Endothelial cell of umbilical vein (primary cell): ENCODE measurements around the gene AKR1C2. TPM values are rescaled to one million over a fixed set of nuclear protein-coding genes. Genes with fewer than 3 reads are reported as not detected.

Source experiments
- BruUV-seq: library from RNA; stranded (reverse); fragments of 400-500 nt; replicated peaks from 2 replicates; lab custom pipeline; 2021; lab: Mats Ljungman, UMichigan
- CTCF ChIA-PET: fragments of 300-600, 350-600 bp; sonication (Branson Sonifier 250); formaldehyde crosslinking; loops from one replicate; lab custom pipeline; 2021; ENCODE audit warnings: antibody characterized with exemption, inconsistent platforms; lab: Charles Lee
- POLR2A ChIA-PET: fragments of 300-600, 350-600 bp; sonication (Branson Sonifier 250); formaldehyde crosslinking; loops from one replicate; lab custom pipeline; 2021; ENCODE audit warnings: antibody characterized with exemption, inconsistent platforms; lab: Charles Lee
- DNase-seq: peaks from one replicate; pipeline ENCODE4 v3.0.0-alpha.2; 2011; ENCODE audit warnings: low read depth, low spot score
- FAIRE-seq: peaks from 2 replicates; lab custom pipeline; 2011; peaks lifted over from hg19 to GRCh38; lab: Jason Lieb, UNC
- H2AFZ ChIP-seq: 2 replicates; pipeline ENCODE4 v1.6.0; 2012; ENCODE audit warnings: low read depth, low read length, control low read depth, inconsistent platforms
- H3K27ac ChIP-seq: 2 replicates; pipeline ENCODE4 v1.5.1; 2011; ENCODE audit warnings: low read depth, mild to moderate bottlenecking, control low read depth, low read length, moderate library complexity; ENCODE audit not compliant: insufficient read depth
- H3K27me3 ChIP-seq, 2 experiments: 2 replicates each; pipeline versions ENCODE4 v1.6.0 to v1.6.1; 2011; ENCODE audit warnings: low read length in 2 of 2, mixed read lengths in 1 of 2; ENCODE audit not compliant: control insufficient read depth in 2 of 2, insufficient read depth in 2 of 2
- H3K36me3 ChIP-seq, 2 experiments: 2 replicates in 1 of 2; 3 replicates in 1 of 2; pipeline ENCODE4 v1.5.1; 2011; ENCODE audit warnings: low read length in 2 of 2, mild to moderate bottlenecking in 1 of 2, moderate library complexity in 1 of 2; ENCODE audit not compliant: control insufficient read depth in 2 of 2, insufficient read depth in 2 of 2; ENCODE audit errors: extremely low read depth in 1 of 2
- H3K4me1 ChIP-seq: 3 replicates; pipeline ENCODE4 v1.5.1; 2011; ENCODE audit warnings: mild to moderate bottlenecking, low read length; ENCODE audit not compliant: control insufficient read depth, insufficient read depth; ENCODE audit errors: extremely low read depth
- H3K4me2 ChIP-seq: 2 replicates; pipeline ENCODE4 v1.6.1; 2011; ENCODE audit warnings: low read length, control low read depth, mixed read lengths; ENCODE audit not compliant: insufficient read depth
- H3K4me3 ChIP-seq, 3 experiments: fragments of 200-600 bp in 1 of 3; sonication (generic), shearing (Covaris generic) in 1 of 3; replicated peaks in 1 of 3; 2 replicates each; pipeline ENCODE4 v1.5.1; 2011 to 2016; ENCODE audit warnings: control low read depth in 3 of 3, low read length in 3 of 3, mild to moderate bottlenecking in 2 of 3, inconsistent platforms in 1 of 3, low read depth in 1 of 3, moderate library complexity in 1 of 3; ENCODE audit not compliant: insufficient read depth in 1 of 3
- H3K79me2 ChIP-seq: 2 replicates; pipeline ENCODE4 v1.6.0; 2012; ENCODE audit warnings: low read length, inconsistent platforms; ENCODE audit not compliant: control insufficient read depth, insufficient read depth
- H3K9ac ChIP-seq: replicated peaks from 2 replicates; pipeline ENCODE3; 2011; ENCODE audit warnings: low read length, control low read depth; ENCODE audit not compliant: insufficient read depth; ENCODE audit errors: extremely low read depth
- H3K9me1 ChIP-seq: replicated peaks from 3 replicates; pipeline ENCODE4 v1.6.0; 2011; ENCODE audit warnings: mild to moderate bottlenecking, low read length; ENCODE audit not compliant: control insufficient read depth, insufficient read depth; ENCODE audit errors: extremely low read depth
- H3K9me3 ChIP-seq: replicated peaks from 2 replicates; pipeline ENCODE4 v1.5.1; 2012; ENCODE audit warnings: low read length, inconsistent platforms; ENCODE audit not compliant: control insufficient read depth, insufficient read depth
- H4K20me1 ChIP-seq: replicated peaks from 2 replicates; pipeline ENCODE3; 2011; ENCODE audit warnings: mild to moderate bottlenecking, low read length; ENCODE audit not compliant: control insufficient read depth, insufficient read depth; ENCODE audit errors: extremely low read depth
- EZH2 ChIP-seq: IDR thresholded peaks from 2 replicates; pipeline ENCODE4 v1.6.1; 2012; ENCODE audit warnings: borderline replicate concordance, low read depth, mild to moderate bottlenecking, moderate library complexity, low read length, inconsistent platforms; ENCODE audit not compliant: severe bottlenecking
- FOS ChIP-seq: IDR thresholded peaks from 2 replicates; pipeline ENCODE4 v1.6.1; 2011; ENCODE audit warnings: mild to moderate bottlenecking, low read length, moderate library complexity, borderline replicate concordance; ENCODE audit not compliant: insufficient read depth
- GATA2 ChIP-seq: IDR thresholded peaks from 2 replicates; pipeline ENCODE4 v1.7.0; 2011; ENCODE audit warnings: low read depth, mild to moderate bottlenecking, moderate library complexity, mixed read lengths, low read length; ENCODE audit not compliant: insufficient read length, insufficient read depth
- MYC ChIP-seq: IDR thresholded peaks from one replicate; pipeline ENCODE4 v1.6.1; 2011; ENCODE audit warnings: mild to moderate bottlenecking, low read depth, low read length
- POLR2A ChIP-seq: IDR thresholded peaks from 2 replicates; pipeline ENCODE4 v1.6.1; 2012; ENCODE audit warnings: low read depth, mild to moderate bottlenecking, control low read depth, low read length
- POLR2AphosphoS5 ChIP-seq: IDR thresholded peaks from 2 replicates; pipeline ENCODE4 v1.6.1; 2012; ENCODE audit warnings: low read depth, mild to moderate bottlenecking, control low read depth, low read length, moderate library complexity; ENCODE audit not compliant: insufficient read depth
- dilution Hi-C: fragments of 300-500 bp; cut with MboI; formaldehyde crosslinking; loops from one replicate; pipeline ENCODE4 v1.15.0; 2019; ENCODE audit warnings: low sequenced_read_pairs; ENCODE audit not compliant: extremely low pct_ligation_motif_present
- intact Hi-C: fragments of 100-400 bp; cut with micrococcal nuclease; formaldehyde crosslinking; loops from one replicate; pipeline ENCODE4 v1.10.0; 2022
- polyA plus RNA-seq, 4 experiments: library from polyadenylated mRNA; depleted of rRNA in 3 of 4; stranded (reverse) in 3 of 4; unstranded in 1 of 4; fragments of >200 nt; gene quantifications; 2 replicates each; pipeline versions ENCODE4 v1.2.1 to v1.2.3, GENCODE V29; 2011 to 2012; ENCODE audit warnings: missing spikeins in 1 of 4
- total RNA-seq: library from RNA; stranded (reverse); gene quantifications from 2 replicates; pipeline ENCODE4 v1.2.3, GENCODE V29; 2021

The AKR1C2 gene
- total and polyA plus RNA-seq, 2 donors (not counting 3 experiments of a cell fraction or from before 2014, with no cell fraction given) = 0.84 to 1.7 TPM

DNA sequence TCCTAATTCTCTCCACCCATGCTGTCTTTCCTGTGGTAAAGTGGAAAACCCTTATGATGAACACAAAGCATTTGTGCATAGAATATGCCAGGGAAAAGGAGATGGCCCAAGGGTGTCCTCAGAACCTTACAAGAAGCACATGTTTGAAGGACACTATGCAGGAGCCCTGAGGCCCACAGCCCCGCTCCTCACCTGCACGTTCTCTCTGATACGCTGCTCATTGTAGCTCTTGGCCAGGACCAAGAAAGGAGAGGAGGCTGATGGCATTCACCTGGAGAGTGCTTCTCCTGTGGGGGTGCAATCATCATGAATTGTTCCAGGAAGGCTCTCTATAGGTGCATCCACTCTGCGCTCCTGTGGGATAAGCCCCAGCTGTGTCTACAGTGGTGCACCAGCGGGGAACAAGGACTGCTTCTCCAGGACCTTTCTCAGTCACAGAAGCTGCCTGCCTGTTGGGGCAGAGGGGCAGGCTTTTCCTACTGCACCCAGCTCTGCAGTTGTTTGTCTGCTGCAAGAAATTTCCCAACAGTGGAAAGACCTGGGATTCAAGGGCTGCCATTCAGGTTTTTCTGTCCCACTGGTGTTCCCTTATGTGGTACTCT lies 19.9 kb downstream of the AKR1C2 start:
- no peaks in the 10 kb centered on the region for H3K36me3 ChIP-seq
- ChIA-PET POLR2A (no interaction called here), CTCF (interaction anchor here (2.9 to 4.9 kb wide), 2 partner anchors 134 to 169 kb away, joined by 13 to 136 read pairs; no protein-coding TSS in a partner anchor)
- BruUV-seq = no TSS peak
- FAIRE-seq = no peak
- TF ChIP-seq EZH2 (no peak), POLR2AphosphoS5 (no peak)
- no peaks in the 10 kb centered on the region for H3K9me1 ChIP-seq
- H3K4me1 ChIP-seq = peaks cover 3% of the 10 kb centered on the region
- H3K4me3 ChIP-seq = no peak overlapping the region
- dilution Hi-C loops (no loop called here), intact Hi-C loops (no loop called here)
- no peaks in the 10 kb centered on the region for H3K9me3 ChIP-seq
- H3K9ac ChIP-seq = no peak overlapping the region
- H3K27ac ChIP-seq = no peak overlapping the region
- H4K20me1 ChIP-seq = no peaks in the 10 kb centered on the region
- no peak overlapping the region for H2AFZ ChIP-seq
- H3K4me2 ChIP-seq = no peak overlapping the region
- no peaks in the 10 kb centered on the region for H3K79me2 ChIP-seq
- peaks cover 0 to 3% of the 10 kb centered on the region in 2 experiments for H3K27me3 ChIP-seq
- DNase-seq = no peak

DNA sequence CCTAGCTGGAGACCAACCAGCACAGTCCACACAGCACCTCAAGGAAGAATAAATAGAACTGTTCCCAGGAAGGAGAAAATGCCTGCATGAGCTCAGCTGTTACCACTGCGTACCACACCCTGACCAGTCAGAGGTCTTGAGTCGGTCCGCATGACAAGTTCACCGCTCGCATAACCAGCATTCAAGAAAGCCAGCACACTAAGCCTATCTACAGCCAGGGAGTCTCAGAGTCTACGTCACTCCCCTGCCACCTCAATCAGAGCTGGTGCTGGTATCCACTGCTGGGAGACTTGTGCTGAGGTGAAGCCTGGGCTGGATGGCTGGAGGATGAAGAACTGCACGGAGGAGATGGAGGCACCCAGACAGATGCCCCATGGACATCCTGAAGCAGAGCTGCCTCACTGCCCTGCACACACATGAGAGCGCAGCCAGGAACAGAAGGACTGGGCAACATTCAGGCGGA lies 20.9 kb downstream of the AKR1C2 start:
- Histone ChIP-seq H3K27me3 (peaks cover 0 to 3% of the 10 kb centered on the region in 2 experiments), H4K20me1 (no peaks in the 10 kb centered on the region), H3K9me1 (no peaks in the 10 kb centered on the region), H3K4me3 (no peak overlapping the region), H3K4me1 (peaks cover 3% of the 10 kb centered on the region), H3K9ac (no peak overlapping the region), H2AFZ (no peak overlapping the region), H3K4me2 (no peak overlapping the region), H3K79me2 (no peaks in the 10 kb centered on the region), H3K9me3 (no peaks in the 10 kb centered on the region), H3K27ac (no peak overlapping the region), H3K36me3 (no peaks in the 10 kb centered on the region)
- no peak for TF ChIP-seq FOS
- no peak for TF ChIP-seq GATA2
- no peak for TF ChIP-seq POLR2AphosphoS5
- no peak for TF ChIP-seq MYC
- no peak for TF ChIP-seq POLR2A
- ChIA-PET CTCF (interaction anchor here (1.1 to 4.9 kb wide), 5 partner anchors 27 to 168 kb away, joined by 4 to 136 read pairs (median 5); no protein-coding TSS in a partner anchor), POLR2A (no interaction called here)
- dilution Hi-C loops = no loop called here
- DNase-seq (no peak), FAIRE-seq (no peak)
- BruUV-seq = no TSS peak
- intact Hi-C loops = loop anchor here (1.0 kb wide), 2 partner anchors 113 to 133 kb away; no protein-coding TSS in a partner anchor
